Neural crest cell (in vitro differentiated cells): ENCODE results near the gene LYRM9. TPM values are rescaled to one million over a fixed set of nuclear protein-coding genes. Genes with fewer than 3 reads are reported as not detected.

Experiments used
- DNase-seq: peaks from one replicate; pipeline ENCODE4 v3.0.0; 2021; ENCODE audit warnings: low read depth, mixed read lengths, low spot score
- H3K27ac Mint-ChIP-seq: one replicate; pipeline ENCODE4 v1.8.0; 2021; ENCODE audit warnings: mild to moderate bottlenecking, mixed read lengths; ENCODE audit not compliant: unreplicated experiment
- H3K27me3 Mint-ChIP-seq: 2 replicates; pipeline ENCODE4 v1.8.0; 2021; ENCODE audit warnings: low read depth, mild to moderate bottlenecking, mixed read lengths
- H3K36me3 Mint-ChIP-seq: 2 replicates; pipeline ENCODE4 v1.8.0; 2021; ENCODE audit warnings: low read depth, mild to moderate bottlenecking, mixed read lengths
- H3K4me1 Mint-ChIP-seq: 2 replicates; pipeline ENCODE4 v1.8.0; 2021; ENCODE audit warnings: mixed read lengths
- H3K4me3 Mint-ChIP-seq: one replicate; pipeline ENCODE4 v1.8.0; 2021; ENCODE audit warnings: mild to moderate bottlenecking, mixed read lengths
- H3K9me3 Mint-ChIP-seq: 2 replicates; pipeline ENCODE4 v1.8.0; 2021; ENCODE audit warnings: mixed read lengths
- CTCF ChIP-seq: fragments of 200-600 bp; sonication (generic); conservative IDR thresholded peaks from 2 replicates; pipeline ENCODE4 v1.5.0; 2021; ENCODE audit warnings: antibody characterized with exemption, mild to moderate bottlenecking
- total RNA-seq: library from RNA; stranded (reverse); gene quantifications from 2 replicates; pipeline ENCODE4 v1.2.1, GENCODE V29; 2021

LYRM9 gene
- total RNA-seq, 1 donor from 2014 or later, result 4.3 TPM

GRCh38 chr17:27860971-27861664 lies 32.0 kb downstream of the LYRM9 start:
- TF ChIP-seq CTCF, result no peak
- Mint-ChIP-seq H3K4me1 (no peaks in the 10 kb centered on the region), H3K4me3 (no peak overlapping the region), H3K27me3 (peaks cover 30% of the 10 kb centered on the region), H3K27ac (no peak overlapping the region), H3K36me3 (no peaks in the 10 kb centered on the region), H3K9me3 (no peaks in the 10 kb centered on the region)
- DNase-seq, result no peak

- no peak overlapping the region for H3K27ac Mint-ChIP-seq
- no peaks in the 10 kb centered on the region for H3K4me1 Mint-ChIP-seq
- peaks cover 37% of the 10 kb centered on the region for H3K27me3 Mint-ChIP-seq
- no peak for TF ChIP-seq CTCF
- no peaks in the 10 kb centered on the region for H3K9me3 Mint-ChIP-seq
- DNase-seq, result no peak
- no peaks in the 10 kb centered on the region for H3K36me3 Mint-ChIP-seq
- H3K4me3 Mint-ChIP-seq, result no peak overlapping the region
Observed at GRCh38 chr17:27858621-27859305, 34.4 kb downstream of the LYRM9 start.

- DNase-seq, result no peak
- Mint-ChIP-seq H3K4me1 (no peaks in the 10 kb centered on the region), H3K36me3 (no peaks in the 10 kb centered on the region), H3K27ac (no peak overlapping the region), H3K9me3 (no peaks in the 10 kb centered on the region), H3K27me3 (peaks cover 49% of the 10 kb centered on the region), H3K4me3 (no peak overlapping the region)
- no peak for TF ChIP-seq CTCF
Observed at GRCh38 chr17:27856676-27857432, 36.3 kb downstream of the LYRM9 start.

- Mint-ChIP-seq H3K36me3 (no peaks in the 10 kb centered on the region), H3K9me3 (no peaks in the 10 kb centered on the region), H3K4me3 (no peak overlapping the region), H3K4me1 (no peaks in the 10 kb centered on the region), H3K27ac (no peak overlapping the region), H3K27me3 (peaks cover 54% of the 10 kb centered on the region)
- no peak for DNase-seq
- TF ChIP-seq CTCF, result no peak
Observed at GRCh38 chr17:27855454-27855853, 37.7 kb downstream of the LYRM9 start.

GRCh38 chr17:27854163-27854562 lies 39.0 kb downstream of the LYRM9 start:
- TF ChIP-seq CTCF, result no peak

More at GRCh38 chr17:27854163-27854562, 39.0 kb downstream of the LYRM9 start:
- Mint-ChIP-seq H3K27ac (no peak overlapping the region), H3K4me3 (no peak overlapping the region), H3K4me1 (no peaks in the 10 kb centered on the region), H3K9me3 (no peaks in the 10 kb centered on the region), H3K27me3 (peaks cover 52% of the 10 kb centered on the region), H3K36me3 (no peaks in the 10 kb centered on the region)
- no peak for DNase-seq
